ENCODE measurements around the gene ITPR3. TPM values are rescaled to one million over a fixed set of nuclear protein-coding genes. Genes with fewer than 3 reads are reported as not detected.
A peak's percentile ranks its signal among the peaks of the same experiment; 100 is the strongest.

Gene ITPR3
- total RNA-seq, 1 experiment from 2014 or later = 86.9 TPM

DNA sequence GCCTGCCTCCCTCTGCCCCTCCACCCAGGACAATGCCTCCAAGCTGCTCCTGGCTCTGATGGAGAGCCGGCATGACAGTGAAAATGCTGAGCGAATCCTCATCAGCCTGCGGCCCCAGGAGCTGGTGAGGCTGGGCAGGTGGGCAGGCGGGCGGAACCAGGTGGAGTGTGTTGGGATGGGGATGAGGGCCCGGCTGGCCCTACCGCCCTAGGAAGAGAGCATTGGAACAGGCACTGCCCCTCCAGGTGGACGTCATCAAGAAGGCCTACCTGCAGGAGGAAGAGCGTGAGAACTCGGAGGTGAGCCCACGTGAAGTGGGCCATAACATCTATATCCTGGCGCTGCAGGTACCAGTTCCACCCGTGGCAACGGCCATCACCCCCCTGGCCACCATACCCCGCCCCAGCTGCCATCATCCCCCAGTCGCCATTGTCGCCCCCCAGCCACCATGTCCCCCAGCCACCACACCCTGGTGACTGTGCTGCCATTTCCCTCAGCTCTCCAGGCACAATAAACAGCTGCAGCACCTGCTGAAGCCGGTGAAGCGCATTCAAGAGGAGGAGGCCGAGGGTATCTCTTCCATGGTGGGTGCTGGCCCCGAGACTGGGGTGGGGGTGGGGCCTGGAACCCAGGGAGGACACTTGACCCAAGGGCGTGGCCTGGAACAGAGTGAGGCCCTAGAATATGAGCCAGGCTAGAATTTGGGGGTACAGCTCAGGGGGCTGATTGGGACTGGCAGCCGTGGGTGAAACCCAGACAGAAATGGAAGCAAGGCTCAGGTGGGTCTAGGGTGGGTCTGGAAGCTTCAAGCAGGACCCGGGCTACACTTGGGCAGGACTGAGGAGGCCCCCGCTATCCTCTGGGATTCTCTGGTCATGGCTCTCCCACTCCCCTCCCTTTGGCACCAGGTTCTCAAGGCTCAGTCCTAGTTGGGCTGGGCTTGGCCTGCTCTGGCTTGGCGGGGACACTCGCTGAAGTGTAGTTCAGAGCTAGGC, 66.2 kb downstream of the ITPR3 start:
- H3K36me3 Mint-ChIP-seq (ENCODE audit: insufficient read depth, unreplicated experiment) = peaks cover 78% of the 10 kb centered on the region

DNA sequence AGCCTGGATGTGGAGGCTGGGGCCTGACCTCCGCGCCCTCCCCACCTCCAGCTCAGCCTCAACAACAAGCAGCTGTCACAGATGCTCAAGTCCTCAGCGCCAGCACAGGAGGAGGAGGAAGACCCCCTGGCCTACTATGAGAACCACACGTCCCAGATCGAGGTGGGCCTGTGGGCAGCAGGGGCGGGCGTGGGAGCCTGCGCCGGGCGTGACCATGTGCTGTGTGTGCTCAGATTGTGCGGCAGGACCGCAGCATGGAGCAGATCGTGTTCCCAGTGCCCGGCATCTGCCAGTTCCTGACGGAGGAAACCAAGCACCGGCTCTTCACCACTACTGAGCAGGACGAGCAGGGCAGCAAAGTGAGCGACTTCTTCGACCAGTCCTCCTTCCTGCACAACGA, 66.9 kb downstream of the ITPR3 start:
- CTCF ChIA-PET = interaction anchor here (0.6 to 1.0 kb wide), 2 partner anchors 13 to 102 kb away, joined by 3 to 4 read pairs; no protein-coding TSS in a partner anchor
- no peaks in the 10 kb centered on the region for H3K9me3 Mint-ChIP-seq (ENCODE audit: unreplicated experiment)
- no peak for DNase-seq (ENCODE audit: unreplicated experiment)
- H3K4me3 Mint-ChIP-seq (ENCODE audit: unreplicated experiment) = no peak overlapping the region
- POLR2A ChIA-PET = no interaction called here
- peaks cover 85% of the 10 kb centered on the region for H3K36me3 Mint-ChIP-seq (ENCODE audit: insufficient read depth, unreplicated experiment)
- no peak for TF ChIP-seq CTCF (IDR thresholded peaks at IDR 0.05; ENCODE audit: unreplicated experiment)
- H3K27me3 Mint-ChIP-seq (ENCODE audit: insufficient read depth, unreplicated experiment) = no peaks in the 10 kb centered on the region
- H3K4me1 Mint-ChIP-seq (ENCODE audit: insufficient read depth, unreplicated experiment) = no peaks in the 10 kb centered on the region
- intact Hi-C loops (cut with micrococcal nuclease) = no loop called here
- H3K27ac Mint-ChIP-seq (ENCODE audit: low read depth, unreplicated experiment) = no peak overlapping the region
- BruUV-seq (replicated peaks) = no TSS peak

More for the DNA sequence above, 66.2 kb downstream of the ITPR3 start:
- no TSS peak for BruUV-seq (replicated peaks)
- intact Hi-C loops (cut with micrococcal nuclease) = no loop called here
- ChIA-PET CTCF (interaction anchor here (0.9 to 1.2 kb wide), 2 partner anchors 12 to 102 kb away, joined by 3 to 5 read pairs; no protein-coding TSS in a partner anchor), POLR2A (no interaction called here)
- H3K4me3 Mint-ChIP-seq (ENCODE audit: unreplicated experiment) = no peak overlapping the region
- no peaks in the 10 kb centered on the region for H3K9me3 Mint-ChIP-seq (ENCODE audit: unreplicated experiment)
- no peak for DNase-seq (ENCODE audit: unreplicated experiment)
- H3K27me3 Mint-ChIP-seq (ENCODE audit: insufficient read depth, unreplicated experiment) = no peaks in the 10 kb centered on the region
- no peaks in the 10 kb centered on the region for H3K4me1 Mint-ChIP-seq (ENCODE audit: insufficient read depth, unreplicated experiment)
- no peak for TF ChIP-seq CTCF (IDR thresholded peaks at IDR 0.05; ENCODE audit: unreplicated experiment)
- no peak overlapping the region for H3K27ac Mint-ChIP-seq (ENCODE audit: low read depth, unreplicated experiment)

GRCh38 chr6:33688451-33689147, 67.5 kb downstream of the ITPR3 start:
- Mint-ChIP-seq H3K27ac (ENCODE audit: low read depth, unreplicated experiment) (peak overlapping the region; percentile 42), H3K4me3 (ENCODE audit: unreplicated experiment) (no peak overlapping the region), H3K27me3 (ENCODE audit: insufficient read depth, unreplicated experiment) (no peaks in the 10 kb centered on the region), H3K9me3 (ENCODE audit: unreplicated experiment) (no peaks in the 10 kb centered on the region), H3K4me1 (ENCODE audit: insufficient read depth, unreplicated experiment) (no peaks in the 10 kb centered on the region), H3K36me3 (ENCODE audit: insufficient read depth, unreplicated experiment) (peaks cover 86% of the 10 kb centered on the region)
- ChIA-PET POLR2A (no interaction called here), CTCF (interaction anchor here (0.6 to 1.0 kb wide), 2 partner anchors 12 to 103 kb away, joined by 3 to 4 read pairs; no protein-coding TSS in a partner anchor)
- no TSS peak for BruUV-seq (replicated peaks)
- TF ChIP-seq CTCF (IDR thresholded peaks at IDR 0.05; ENCODE audit: unreplicated experiment) = no peak
- intact Hi-C loops (cut with micrococcal nuclease) = no loop called here
- no peak for DNase-seq (ENCODE audit: unreplicated experiment)

- no peaks in the 10 kb centered on the region for H3K9me3 Mint-ChIP-seq (ENCODE audit: unreplicated experiment)
- H3K4me1 Mint-ChIP-seq (ENCODE audit: insufficient read depth, unreplicated experiment) = peaks cover 2% of the 10 kb centered on the region
- peak overlapping the region; percentile 42 for H3K27ac Mint-ChIP-seq (ENCODE audit: low read depth, unreplicated experiment)
- intact Hi-C loops (cut with micrococcal nuclease) = no loop called here
- TF ChIP-seq CTCF (IDR thresholded peaks at IDR 0.05; ENCODE audit: unreplicated experiment) = no peak
- BruUV-seq (replicated peaks) = no TSS peak
- no peak for DNase-seq (ENCODE audit: unreplicated experiment)
- ChIA-PET CTCF (interaction anchor here (0.6 to 1.0 kb wide), 2 partner anchors 11 to 103 kb away, joined by 3 to 4 read pairs; no protein-coding TSS in a partner anchor), POLR2A (no interaction called here)
- H3K27me3 Mint-ChIP-seq (ENCODE audit: insufficient read depth, unreplicated experiment) = no peaks in the 10 kb centered on the region
- peaks cover 86% of the 10 kb centered on the region for H3K36me3 Mint-ChIP-seq (ENCODE audit: insufficient read depth, unreplicated experiment)
- H3K4me3 Mint-ChIP-seq (ENCODE audit: unreplicated experiment) = no peak overlapping the region
Observed at GRCh38 chr6:33689148-33689494, 68.0 kb downstream of the ITPR3 start.

All from MCF 10A (cell line).